OCI-LY1 (cell line): ENCODE measurements around the gene KRT84.

Source experiments
- H2AFZ ChIP-seq: fragments of 200-600 bp; sonication (generic), shearing (Covaris generic); 2 replicates; pipeline ENCODE4 v1.6.0; 2014; ENCODE audit warnings: antibody characterized with exemption, mild to moderate bottlenecking, low read length
- H3F3A ChIP-seq: fragments of 200-600 bp; sonication (generic), shearing (Covaris generic); 2 replicates; pipeline ENCODE4 v1.6.0; 2014; ENCODE audit warnings: mild to moderate bottlenecking, antibody characterized with exemption, low read length, moderate library complexity; ENCODE audit not compliant: insufficient read depth
- H3K27ac ChIP-seq: fragments of 200-600 bp; sonication (generic); 2 replicates; pipeline ENCODE4 v1.5.1; 2014; ENCODE audit warnings: low read length, mixed run types, mild to moderate bottlenecking, low read depth; ENCODE audit not compliant: poor library complexity, severe bottlenecking
- H3K27me3 ChIP-seq: fragments of 200-600 bp; sonication (generic); 2 replicates; pipeline ENCODE4 v1.6.0; 2014; ENCODE audit warnings: antibody characterized with exemption, mild to moderate bottlenecking, low read length, moderate library complexity; ENCODE audit not compliant: insufficient read depth
- H3K36me3 ChIP-seq: fragments of 200-600 bp; sonication (generic); 2 replicates; pipeline ENCODE4 v1.6.1; 2014; ENCODE audit warnings: mild to moderate bottlenecking, antibody characterized with exemption, low read length, moderate library complexity, mixed read lengths; ENCODE audit not compliant: insufficient read depth
- H3K4me1 ChIP-seq: fragments of 200-600 bp; sonication (generic); 2 replicates; pipeline ENCODE4 v1.5.1; 2014; ENCODE audit warnings: mild to moderate bottlenecking, low read length, moderate library complexity; ENCODE audit not compliant: insufficient read depth, severe bottlenecking
- H3K4me2 ChIP-seq: fragments of 200-600 bp; sonication (generic), shearing (Covaris generic); 2 replicates; pipeline ENCODE4 v1.6.1; 2014; ENCODE audit warnings: low read length
- H3K4me3 ChIP-seq: fragments of 200-600 bp; sonication (generic); 2 replicates; pipeline ENCODE4 v1.5.1; 2014; ENCODE audit warnings: low read length, low read depth, mild to moderate bottlenecking, mixed read lengths; ENCODE audit not compliant: poor library complexity, severe bottlenecking
- H3K79me2 ChIP-seq: fragments of 200-600 bp; shearing (Covaris generic); 2 replicates; pipeline ENCODE4 v1.6.1; 2016; ENCODE audit warnings: mixed run types, low read length, mixed read lengths; ENCODE audit not compliant: insufficient read depth
- H3K9ac ChIP-seq: fragments of 200-600 bp; sonication (generic), shearing (Covaris generic); 2 replicates; pipeline ENCODE4 v1.6.1; 2014; ENCODE audit warnings: mild to moderate bottlenecking, low read length, mixed read lengths
- H3K9me2 ChIP-seq: fragments of 200-600 bp; sonication (generic), shearing (Covaris generic); 2 replicates; pipeline ENCODE4 v1.6.1; 2014; ENCODE audit warnings: low read depth, mild to moderate bottlenecking, low read length, mixed read lengths
- H3K9me3 ChIP-seq: fragments of 200-600 bp; shearing (Covaris generic); 2 replicates; pipeline ENCODE4 v1.6.1; 2014; ENCODE audit warnings: low read length, mixed read lengths
- H4K20me1 ChIP-seq: fragments of 200-600 bp; sonication (generic), shearing (Covaris generic); 2 replicates; pipeline ENCODE4 v1.6.0; 2016; ENCODE audit warnings: mild to moderate bottlenecking, low read length; ENCODE audit not compliant: insufficient read depth
- CTCF ChIP-seq: fragments of 200-600 bp; sonication (generic), shearing (Covaris generic); IDR thresholded peaks from 2 replicates; pipeline ENCODE4 v1.5.1; 2017; ENCODE audit warnings: mild to moderate bottlenecking, antibody characterized with exemption, low read length, moderate library complexity, mixed read lengths
- EZH2 ChIP-seq: fragments of 200-600 bp; sonication (generic), shearing (Covaris generic); IDR thresholded peaks from 2 replicates; pipeline ENCODE4 v1.8.0; 2017; ENCODE audit warnings: borderline replicate concordance, mixed run types, mild to moderate bottlenecking, antibody characterized with exemption, low read length, moderate library complexity, mixed read lengths

Gene KRT84

DNA sequence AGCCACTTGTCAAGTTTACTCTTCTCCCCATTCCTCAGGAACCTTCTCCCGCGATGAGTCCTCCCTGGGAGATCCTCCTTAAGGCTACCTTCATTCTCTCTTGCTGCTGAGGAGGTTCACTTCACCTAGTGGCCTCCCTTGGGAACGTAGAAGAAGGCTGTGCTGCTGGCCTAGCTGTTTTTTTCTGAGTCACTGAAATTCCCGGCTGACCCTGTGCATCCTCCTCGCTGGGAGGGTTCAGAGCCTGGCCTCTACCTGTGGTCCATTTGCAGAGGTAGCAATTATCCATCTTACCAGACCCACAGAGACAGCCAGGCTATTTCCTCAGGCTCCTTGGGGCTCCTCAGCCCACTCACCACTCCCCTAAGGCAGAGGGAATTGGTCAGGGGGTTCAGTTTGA is 16.1 kb upstream of the KRT84 start:
- Histone ChIP-seq H3K27me3 (no peaks in the 10 kb centered on the region), H3K9ac (no peak overlapping the region)

DNA sequence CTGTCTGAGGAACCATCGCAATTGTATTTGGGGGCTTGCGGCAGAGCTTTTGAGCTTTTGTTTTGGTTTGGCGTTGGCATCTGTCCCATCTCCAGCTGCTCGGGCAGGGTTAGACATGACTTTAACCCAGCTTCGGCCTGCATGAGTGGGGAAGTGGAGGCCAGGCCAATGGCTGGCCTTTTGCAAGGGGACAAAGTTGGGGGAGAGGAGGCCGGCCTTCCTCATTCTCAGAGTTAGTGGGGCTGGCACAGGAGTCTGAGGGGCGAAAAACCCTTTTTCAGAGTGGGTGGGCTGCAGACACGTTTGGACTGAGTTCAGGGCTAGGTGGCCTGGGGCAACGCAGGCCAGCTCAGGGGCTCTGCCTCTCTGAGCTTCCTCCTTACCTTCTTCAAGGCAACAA is 15.5 kb upstream of the KRT84 start:
- Histone ChIP-seq H3K4me3 (no peak overlapping the region), H4K20me1 (no peaks in the 10 kb centered on the region), H3K9ac (no peak overlapping the region), H3F3A (no peaks in the 10 kb centered on the region), H3K79me2 (no peaks in the 10 kb centered on the region), H3K36me3 (no peaks in the 10 kb centered on the region), H3K9me2 (no peaks in the 10 kb centered on the region), H3K4me2 (no peak overlapping the region), H3K27ac (no peak overlapping the region), H3K9me3 (no peaks in the 10 kb centered on the region), H3K27me3 (no peaks in the 10 kb centered on the region), H3K4me1 (no peaks in the 10 kb centered on the region), H2AFZ (no peak overlapping the region)
- no peak for TF ChIP-seq CTCF
- TF ChIP-seq EZH2 = no peak

More for the DNA sequence above, 16.1 kb upstream of the KRT84 start:
- H4K20me1 ChIP-seq = no peaks in the 10 kb centered on the region
- H3K4me3 ChIP-seq = no peak overlapping the region
- H3K9me2 ChIP-seq = no peaks in the 10 kb centered on the region
- no peaks in the 10 kb centered on the region for H3K79me2 ChIP-seq
- no peak overlapping the region for H3K4me2 ChIP-seq
- H2AFZ ChIP-seq = no peak overlapping the region
- no peaks in the 10 kb centered on the region for H3K9me3 ChIP-seq
- H3K4me1 ChIP-seq = no peaks in the 10 kb centered on the region
- no peak overlapping the region for H3K27ac ChIP-seq
- no peaks in the 10 kb centered on the region for H3K36me3 ChIP-seq
- H3F3A ChIP-seq = no peaks in the 10 kb centered on the region
- TF ChIP-seq CTCF = no peak
- TF ChIP-seq EZH2 = no peak

- H4K20me1 ChIP-seq = no peaks in the 10 kb centered on the region
- no peak overlapping the region for H3K27ac ChIP-seq
- no peaks in the 10 kb centered on the region for H3K79me2 ChIP-seq
- TF ChIP-seq CTCF = no peak
- no peaks in the 10 kb centered on the region for H3K9me3 ChIP-seq
- H3F3A ChIP-seq = no peaks in the 10 kb centered on the region
- no peak overlapping the region for H3K4me3 ChIP-seq
- H3K36me3 ChIP-seq = no peaks in the 10 kb centered on the region
- H3K9ac ChIP-seq = no peak overlapping the region
- H3K4me2 ChIP-seq = no peak overlapping the region
- no peaks in the 10 kb centered on the region for H3K27me3 ChIP-seq
- H3K9me2 ChIP-seq = no peaks in the 10 kb centered on the region
- no peak overlapping the region for H2AFZ ChIP-seq
- no peaks in the 10 kb centered on the region for H3K4me1 ChIP-seq
Observed at GRCh38 chr12:52399756-52400155, 14.3 kb upstream of the KRT84 start.
